Prostate gland (tissue), 2 donors: ENCODE data around the gene SLC27A2.

Source experiments
- POLR2A ChIP-seq: fragments of 450-650 bp; IDR thresholded peaks from one replicate; pipeline ENCODE4 v1.6.1; 2016; ENCODE audit warnings: antibody characterized with exemption, mild to moderate bottlenecking
- POLR2AphosphoS5 ChIP-seq: sonication (generic); formaldehyde crosslinking; IDR thresholded peaks from one replicate; pipeline ENCODE4 v1.6.1; 2017; ENCODE audit warnings: antibody characterized with exemption
- TF ChIP-seq, protein P1 (sequence below), 4 experiments: fragments of 200-600 bp in 2 of 4; fragments of 450-650 bp in 2 of 4; sonication (generic) in 2 of 4; IDR thresholded peaks; 1 replicate in 3 of 4; 2 replicates in 1 of 4; pipeline ENCODE4 v1.5.1; 2016 to 2019; ENCODE audit warnings: antibody characterized with exemption in 4 of 4, mild to moderate bottlenecking in 2 of 4, moderate library complexity in 2 of 4

DNA sequence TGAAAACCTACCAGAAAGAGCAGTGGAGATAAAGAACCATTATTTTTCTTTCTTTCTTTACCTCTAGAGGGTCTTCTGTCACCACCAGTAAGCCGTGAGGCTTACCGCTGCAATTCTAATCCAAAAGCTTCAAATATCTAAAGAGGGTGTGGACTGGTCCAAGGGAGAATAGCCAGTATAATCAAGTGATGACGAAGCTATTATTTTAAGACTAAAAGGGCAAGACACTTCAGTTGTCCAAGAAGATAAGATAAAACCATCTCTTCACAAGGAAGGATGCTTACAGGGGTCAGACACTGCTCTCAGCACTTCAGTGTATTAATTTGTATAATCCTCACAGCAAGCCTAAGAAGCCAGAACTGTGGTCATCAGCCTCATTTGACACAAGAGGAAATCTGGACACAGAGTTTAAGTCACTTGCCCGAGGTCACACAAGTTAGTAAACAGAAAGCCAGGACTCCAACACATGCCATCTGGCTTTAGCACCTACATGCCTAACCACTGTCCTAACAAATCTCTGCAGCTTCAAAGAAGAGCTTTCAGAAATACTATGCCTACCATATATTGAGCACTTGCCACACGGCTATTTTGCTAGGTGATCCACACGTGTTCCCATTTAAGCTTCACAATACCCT, 68.9 kb downstream of the SLC27A2 start:
- TF ChIP-seq POLR2A, result no peak
- TF ChIP-seq, protein P1, sequence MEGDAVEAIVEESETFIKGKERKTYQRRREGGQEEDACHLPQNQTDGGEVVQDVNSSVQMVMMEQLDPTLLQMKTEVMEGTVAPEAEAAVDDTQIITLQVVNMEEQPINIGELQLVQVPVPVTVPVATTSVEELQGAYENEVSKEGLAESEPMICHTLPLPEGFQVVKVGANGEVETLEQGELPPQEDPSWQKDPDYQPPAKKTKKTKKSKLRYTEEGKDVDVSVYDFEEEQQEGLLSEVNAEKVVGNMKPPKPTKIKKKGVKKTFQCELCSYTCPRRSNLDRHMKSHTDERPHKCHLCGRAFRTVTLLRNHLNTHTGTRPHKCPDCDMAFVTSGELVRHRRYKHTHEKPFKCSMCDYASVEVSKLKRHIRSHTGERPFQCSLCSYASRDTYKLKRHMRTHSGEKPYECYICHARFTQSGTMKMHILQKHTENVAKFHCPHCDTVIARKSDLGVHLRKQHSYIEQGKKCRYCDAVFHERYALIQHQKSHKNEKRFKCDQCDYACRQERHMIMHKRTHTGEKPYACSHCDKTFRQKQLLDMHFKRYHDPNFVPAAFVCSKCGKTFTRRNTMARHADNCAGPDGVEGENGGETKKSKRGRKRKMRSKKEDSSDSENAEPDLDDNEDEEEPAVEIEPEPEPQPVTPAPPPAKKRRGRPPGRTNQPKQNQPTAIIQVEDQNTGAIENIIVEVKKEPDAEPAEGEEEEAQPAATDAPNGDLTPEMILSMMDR (IDR thresholded peaks at IDR 0.05), result no peak
- no peak for TF ChIP-seq POLR2AphosphoS5
